Astrocyte (in vitro differentiated cells and primary cell): ENCODE data around the gene PLXNB2. TPM values are rescaled to one million over a fixed set of nuclear protein-coding genes. Genes with fewer than 3 reads are reported as not detected.

Experiments used
- DNase-seq: peaks from one replicate; pipeline ENCODE4 v3.0.0-alpha.2; 2010; ENCODE audit warnings: low read depth
- FAIRE-seq: peaks from 2 replicates; lab custom pipeline; 2011; peaks lifted over from hg19 to GRCh38; lab: Jason Lieb, UNC
- H2AFZ ChIP-seq: 2 replicates; pipeline ENCODE4 v1.6.0; 2012; ENCODE audit warnings: low read depth, low read length, inconsistent platforms
- H3K27ac ChIP-seq: 2 replicates; pipeline ENCODE4 v1.5.1; 2011; ENCODE audit warnings: low read depth, low read length, inconsistent platforms
- H3K27me3 ChIP-seq: 2 replicates; pipeline ENCODE4 v1.6.0; 2011; ENCODE audit warnings: low read length, inconsistent platforms; ENCODE audit not compliant: insufficient read depth
- H3K36me3 ChIP-seq: 2 replicates; pipeline ENCODE4 v1.5.1; 2011; ENCODE audit warnings: low read length, inconsistent platforms; ENCODE audit not compliant: insufficient read depth
- H3K4me1 ChIP-seq: 2 replicates; pipeline ENCODE4 v1.5.1; 2011; ENCODE audit warnings: low read length, inconsistent platforms; ENCODE audit not compliant: insufficient read depth
- H3K4me2 ChIP-seq: 2 replicates; pipeline ENCODE4 v1.6.0; 2012; ENCODE audit warnings: low read length, inconsistent platforms
- H3K4me3 ChIP-seq: 2 replicates; pipeline ENCODE4 v1.5.1; 2011; ENCODE audit warnings: low read depth, mild to moderate bottlenecking, low read length, inconsistent platforms; ENCODE audit not compliant: insufficient read depth
- H3K79me2 ChIP-seq: 2 replicates; pipeline ENCODE4 v1.6.0; 2012; ENCODE audit warnings: mild to moderate bottlenecking, low read length, inconsistent platforms; ENCODE audit not compliant: insufficient read depth
- H3K9ac ChIP-seq: 2 replicates; pipeline ENCODE4 v1.6.0; 2012; ENCODE audit warnings: mild to moderate bottlenecking, low read length, inconsistent platforms
- H3K9me3 ChIP-seq: 2 replicates; pipeline ENCODE4 v1.5.1; 2012; ENCODE audit warnings: low read depth, mild to moderate bottlenecking, low read length, inconsistent platforms; ENCODE audit not compliant: insufficient read depth
- H4K20me1 ChIP-seq: 2 replicates; pipeline ENCODE4 v1.6.0; 2012; ENCODE audit warnings: low read length, inconsistent platforms; ENCODE audit not compliant: insufficient read depth
- H3K27ac Mint-ChIP-seq: one replicate; pipeline ENCODE4 v1.8.0; 2021; ENCODE audit warnings: mild to moderate bottlenecking, mixed read lengths; ENCODE audit not compliant: unreplicated experiment
- H3K27me3 Mint-ChIP-seq: one replicate; pipeline ENCODE4 v1.8.0; 2021; ENCODE audit warnings: low read depth, mixed read lengths; ENCODE audit not compliant: unreplicated experiment
- H3K36me3 Mint-ChIP-seq: one replicate; pipeline ENCODE4 v1.8.0; 2021; ENCODE audit warnings: low read depth, mixed read lengths; ENCODE audit not compliant: unreplicated experiment
- H3K4me1 Mint-ChIP-seq: one replicate; pipeline ENCODE4 v1.8.0; 2021; ENCODE audit warnings: low read depth, mixed read lengths; ENCODE audit not compliant: unreplicated experiment
- H3K4me3 Mint-ChIP-seq: one replicate; pipeline ENCODE4 v1.8.0; 2021; ENCODE audit warnings: mild to moderate bottlenecking, moderate library complexity, mixed read lengths; ENCODE audit not compliant: unreplicated experiment
- H3K9me3 Mint-ChIP-seq: one replicate; pipeline ENCODE4 v1.8.0; 2021; ENCODE audit warnings: mild to moderate bottlenecking, mixed read lengths; ENCODE audit not compliant: unreplicated experiment
- CTCF ChIP-seq: IDR thresholded peaks from 2 replicates; pipeline ENCODE4 v1.5.1; 2011; ENCODE audit warnings: low read depth, mild to moderate bottlenecking, inconsistent platforms, low read length, moderate library complexity; ENCODE audit not compliant: insufficient read depth
- EZH2 ChIP-seq: IDR thresholded peaks from 2 replicates; pipeline ENCODE4 v1.6.1; 2012; ENCODE audit warnings: mild to moderate bottlenecking, low read length, inconsistent platforms; ENCODE audit not compliant: insufficient read depth
- total RNA-seq: library from RNA; stranded (reverse); gene quantifications from 2 replicates; pipeline ENCODE4 v1.2.1, GENCODE V29; 2021

PLXNB2 gene
- total RNA-seq, 1 donor from 2014 or later = 327 TPM

GRCh38 chr22:50250555-50251476 lies 56.6 kb downstream of the PLXNB2 start, which contains the start of gene HDAC10:
Gene HDAC10, minus strand, starts transcription at chr22:50251265. Its CDS starts 233 bp downstream, at chr22:50251032.
- Histone ChIP-seq H3K4me3 (peak within 1 kb of the TSS; percentile 75), H3K9me3 (no peaks in the 10 kb centered on the region), H4K20me1 (peaks cover 46% of the 10 kb centered on the region), H3K36me3 (no peaks in the 10 kb centered on the region), H3K27me3 (no peaks in the 10 kb centered on the region), H3K9ac (peak within 1 kb of the TSS; percentile 89), H2AFZ (peak within 1 kb of the TSS; percentile 71), H3K4me1 (peaks cover 24% of the 10 kb centered on the region), H3K27ac (peak within 1 kb of the TSS; percentile 49), H3K4me2 (peak within 1 kb of the TSS; percentile 99), H3K79me2 (peaks cover 34% of the 10 kb centered on the region)
- no peak for FAIRE-seq
- H3K27me3 Mint-ChIP-seq = no peaks in the 10 kb centered on the region
- DNase-seq = peak; percentile 52
- peaks cover 5% of the 10 kb centered on the region for H3K36me3 Mint-ChIP-seq
- H3K4me1 Mint-ChIP-seq = peaks cover 2% of the 10 kb centered on the region
- TF ChIP-seq CTCF = no peak
- H3K27ac Mint-ChIP-seq = no peak within 1 kb of the TSS
- no peaks in the 10 kb centered on the region for H3K9me3 Mint-ChIP-seq
- H3K4me3 Mint-ChIP-seq = peak within 1 kb of the TSS; percentile 81

- peak overlapping the region; percentile 89 for H3K9ac ChIP-seq
- H3K4me2 ChIP-seq = peak overlapping the region; percentile 99
- peaks cover 48% of the 10 kb centered on the region for H4K20me1 ChIP-seq
- Mint-ChIP-seq H3K4me3 (peak overlapping the region; percentile 81), H3K36me3 (peaks cover 5% of the 10 kb centered on the region), H3K9me3 (no peaks in the 10 kb centered on the region), H3K27me3 (no peaks in the 10 kb centered on the region), H3K4me1 (peaks cover 2% of the 10 kb centered on the region), H3K27ac (no peak overlapping the region)
- FAIRE-seq (no peak), DNase-seq (no peak)
- peak overlapping the region; percentile 75 for H3K4me3 ChIP-seq
- no peak for TF ChIP-seq CTCF
- no peak for TF ChIP-seq EZH2
- no peaks in the 10 kb centered on the region for H3K27me3 ChIP-seq
- H3K9me3 ChIP-seq = no peaks in the 10 kb centered on the region
- no peaks in the 10 kb centered on the region for H3K36me3 ChIP-seq
- H3K4me1 ChIP-seq = peaks cover 30% of the 10 kb centered on the region
- no peak overlapping the region for H2AFZ ChIP-seq
- H3K27ac ChIP-seq = no peak overlapping the region
- peaks cover 40% of the 10 kb centered on the region for H3K79me2 ChIP-seq
Measured at GRCh38 chr22:50250249-50250554, 57.2 kb downstream of the PLXNB2 start.
